H1 (cell line): ENCODE measurements around the gene C7orf57. TPM values are rescaled to one million over a fixed set of nuclear protein-coding genes. Genes with fewer than 3 reads are reported as not detected.

Experiments
- ASH2L ChIP-seq: fragments of 200-600, 300-600 bp; sonication (generic); IDR thresholded peaks from one replicate; pipeline ENCODE4 v1.7.1; 2017; ENCODE audit warnings: low read length
- CBX8 ChIP-seq: fragments of 300-800, 300-1000 bp; sonication (generic); IDR thresholded peaks from 2 replicates; pipeline ENCODE4 v1.7.1; 2016; ENCODE audit warnings: low read depth, low read length, borderline replicate concordance
- CEBPB ChIP-seq: IDR thresholded peaks from 2 replicates; pipeline ENCODE4 v1.6.1; 2012; ENCODE audit warnings: low read depth, low read length
- CREB1 ChIP-seq: IDR thresholded peaks from 2 replicates; pipeline ENCODE4 v1.6.1; 2012; ENCODE audit warnings: inconsistent platforms
- CTBP2 ChIP-seq: IDR thresholded peaks from 2 replicates; pipeline ENCODE4 v1.7.0; 2011; ENCODE audit warnings: borderline replicate concordance, mild to moderate bottlenecking, moderate library complexity, mixed read lengths, low read length; ENCODE audit not compliant: insufficient read depth, insufficient read length
- E2F6 ChIP-seq: IDR thresholded peaks from 2 replicates; pipeline ENCODE4 v1.6.1; 2012; ENCODE audit warnings: inconsistent platforms
- GABPA ChIP-seq: IDR thresholded peaks from 2 replicates; pipeline ENCODE4 v1.6.1; 2011; ENCODE audit warnings: mild to moderate bottlenecking, low read length, moderate library complexity, borderline replicate concordance; ENCODE audit not compliant: insufficient read depth
- JUN ChIP-seq: IDR thresholded peaks from 2 replicates; pipeline ENCODE4 v1.6.1; 2011; ENCODE audit warnings: low read depth, mild to moderate bottlenecking, improper control_type of control experiment, low read length
- KDM1A ChIP-seq: fragments of 200-600, 300-600 bp; sonication (generic); IDR thresholded peaks from 2 replicates; pipeline ENCODE4 v1.7.1; 2016; ENCODE audit warnings: mild to moderate bottlenecking, low read length, borderline replicate concordance
- KDM5A ChIP-seq: fragments of 200-600 bp; IDR thresholded peaks from 2 replicates; pipeline ENCODE4 v1.7.1; 2012; ENCODE audit warnings: mild to moderate bottlenecking, low read length, inconsistent platforms, mixed read lengths
- NANOG ChIP-seq: IDR thresholded peaks from 2 replicates; pipeline ENCODE4 v1.6.1; 2011; ENCODE audit warnings: low read length, low read depth, mild to moderate bottlenecking, inconsistent platforms; ENCODE audit not compliant: insufficient read depth, poor library complexity, severe bottlenecking
- PHF8 ChIP-seq: fragments of 200-600 bp; sonication (generic); conservative IDR thresholded peaks from 2 replicates; pipeline ENCODE4 v1.7.1; 2012; ENCODE audit warnings: low read depth, mild to moderate bottlenecking, inconsistent platforms, low read length, moderate library complexity
- POLR2A ChIP-seq, 2 experiments: IDR thresholded peaks; 1 replicate in 1 of 2; 2 replicates in 1 of 2; pipeline ENCODE4 v1.6.1; 2011; ENCODE audit warnings: low read depth in 2 of 2, low read length in 2 of 2, mild to moderate bottlenecking in 2 of 2; ENCODE audit errors: control extremely low read depth in 1 of 2
- POLR2AphosphoS5 ChIP-seq: IDR thresholded peaks from 2 replicates; pipeline ENCODE4 v1.6.1; 2011; ENCODE audit warnings: low read depth, low read length
- POU5F1 ChIP-seq: IDR thresholded peaks from 2 replicates; pipeline ENCODE4 v1.6.1; 2011; ENCODE audit warnings: low read depth, mild to moderate bottlenecking, low read length, moderate library complexity
- RAD21 ChIP-seq, 2 experiments: IDR thresholded peaks in 1 of 2; conservative IDR thresholded peaks in 1 of 2; 2 replicates each; pipeline ENCODE4 v1.6.1; 2011; ENCODE audit warnings: low read depth in 2 of 2, low read length in 2 of 2, improper control_type of control experiment in 1 of 2, inconsistent platforms in 1 of 2, mild to moderate bottlenecking in 1 of 2, moderate library complexity in 1 of 2
- SP1 ChIP-seq: IDR thresholded peaks from 2 replicates; pipeline ENCODE4 v1.6.1; 2011; ENCODE audit warnings: low read depth, low read length
- SP4 ChIP-seq: IDR thresholded peaks from 2 replicates; pipeline ENCODE4 v1.6.1; 2012; ENCODE audit warnings: low read length, inconsistent platforms
- SRF ChIP-seq: IDR thresholded peaks from 2 replicates; pipeline ENCODE4 v1.6.1; 2011; ENCODE audit warnings: mild to moderate bottlenecking, low read depth, low read length, moderate library complexity
- SUZ12 ChIP-seq: fragments of 200-600 bp; sonication (generic); IDR thresholded peaks from 2 replicates; pipeline ENCODE4 v1.6.1; 2012; ENCODE audit warnings: mild to moderate bottlenecking, inconsistent platforms, low read length, moderate library complexity, mixed read lengths
- TAF1 ChIP-seq: IDR thresholded peaks from 2 replicates; pipeline ENCODE4 v1.6.1; 2011; ENCODE audit warnings: mild to moderate bottlenecking, low read depth, low read length
- TBP ChIP-seq: IDR thresholded peaks from 2 replicates; pipeline ENCODE4 v1.6.1; 2011; ENCODE audit warnings: low read depth, low read length, improper control_type of control experiment
- YY1 ChIP-seq: IDR thresholded peaks from 2 replicates; pipeline ENCODE4 v1.6.1; 2011; ENCODE audit warnings: low read depth, mild to moderate bottlenecking, low read length
- ZNF274 ChIP-seq: IDR thresholded peaks from 2 replicates; pipeline ENCODE4 v1.7.0; 2012; ENCODE audit warnings: low read length, borderline replicate concordance; ENCODE audit errors: extremely low read depth
- polyA plus RNA-seq, 7 experiments: library from polyadenylated mRNA; depleted of rRNA in 3 of 7; stranded (reverse) in 5 of 7; unstranded in 2 of 7; fragments of >200 nt in 5 of 7; fragments of 200-250 nt in 2 of 7; gene quantifications; 1 replicate in 5 of 7; 2 replicates in 1 of 7; 4 replicates in 1 of 7; pipeline versions ENCODE4 v1.2.1 to v1.2.3, GENCODE V29; 2011 to 2013; ENCODE audit warnings: missing spikeins in 2 of 7, mixed read lengths in 2 of 7
- total RNA-seq: library from RNA; stranded (reverse); fragmentation: NEBNext Ultra II Directional; extraction: Animal tissue kit (Norgen Biotek cat#: 25700); gene quantifications from 2 replicates; pipeline ENCODE4 v1.2.1, GENCODE V29; 2021
- TF ChIP-seq, protein P1 (sequence below): IDR thresholded peaks from 2 replicates; pipeline ENCODE4 v1.6.1; 2012; ENCODE audit warnings: inconsistent platforms

The C7orf57 gene
- total and polyA plus RNA-seq, 2 of the 8 experiments (the other 6 are each of a cell fraction or from before 2014, with no cell fraction given): 0.08 to 0.56 TPM

DNA sequence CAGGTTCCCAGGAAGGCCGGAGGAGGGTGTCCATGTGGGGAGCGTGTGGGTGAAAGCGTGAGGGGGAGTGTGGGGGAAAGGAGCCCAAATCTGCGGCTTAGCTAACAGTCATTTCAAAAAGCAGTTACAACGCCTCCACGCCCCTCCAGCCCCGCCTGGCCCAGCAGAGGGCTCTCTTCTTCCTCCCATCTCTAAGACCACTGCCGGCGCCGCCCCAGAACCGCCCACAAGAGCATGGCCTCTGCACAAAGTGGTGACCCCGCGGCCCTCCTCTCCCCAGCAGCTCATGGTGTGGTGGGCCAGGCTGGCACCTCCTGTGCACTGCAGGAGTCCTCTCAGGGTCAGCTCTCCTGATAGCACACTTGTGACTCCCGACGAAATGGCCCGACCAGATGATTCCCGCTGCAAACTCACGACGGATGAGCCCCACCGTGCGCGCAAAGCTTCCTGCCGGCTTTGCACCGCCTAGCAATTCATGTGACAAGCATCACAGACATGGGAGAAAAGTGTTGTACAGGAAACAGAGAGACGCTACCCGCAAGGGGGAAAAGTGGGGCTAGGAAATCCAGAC lies 43.5 kb upstream of the C7orf57 start (continued):
- TF ChIP-seq NANOG: no peak
- TF ChIP-seq PHF8: 0 out of 2 replicates have a peak, but pooled peaks have one; percentile 39
- TF ChIP-seq POU5F1: no peak
- TF ChIP-seq, protein P1, sequence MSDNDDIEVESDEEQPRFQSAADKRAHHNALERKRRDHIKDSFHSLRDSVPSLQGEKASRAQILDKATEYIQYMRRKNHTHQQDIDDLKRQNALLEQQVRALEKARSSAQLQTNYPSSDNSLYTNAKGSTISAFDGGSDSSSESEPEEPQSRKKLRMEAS: peak; percentile 78
- TF ChIP-seq POLR2AphosphoS5: 0 out of 2 replicates have a peak, but pooled peaks have one; percentile 59
- TF ChIP-seq E2F6: peak; percentile 35; the same call in 1 of the 2 replicates
- TF ChIP-seq KDM1A: no peak
- TF ChIP-seq CEBPB: no peak
- TF ChIP-seq RAD21 (IDR thresholded peaks at IDR 0.05 in 1 of 2, conservative IDR thresholded peaks at IDR 0.05 in 1 of 2; ENCODE audit: low read depth in 2 of 2, low read length in 2 of 2): peak; percentile 77 to 83
- TF ChIP-seq GABPA: no peak
- no peak for TF ChIP-seq CREB1
- TF ChIP-seq SUZ12: no peak
- no peak for TF ChIP-seq JUN
- no peak for TF ChIP-seq ZNF274
- TF ChIP-seq SP1: peak; percentile 49; the same call in 1 of the 2 replicates
- TF ChIP-seq SRF: no peak
- peak; percentile 75 for TF ChIP-seq YY1
- TF ChIP-seq TAF1: peak; percentile 59
- TF ChIP-seq CBX8: no peak
- TF ChIP-seq SP4: 0 out of 2 replicates have a peak, but pooled peaks have one; percentile 52
- TF ChIP-seq CTBP2: no peak
- TF ChIP-seq ASH2L: peak; percentile 67
- no peak for TF ChIP-seq KDM5A
- TF ChIP-seq POLR2A (IDR thresholded peaks at IDR 0.05; ENCODE audit: control extremely low read depth in 1 of 2, low read depth in 2 of 2, low read length in 2 of 2): peak in 1 of 2 experiments; percentile 47; a peak in 2 of 3 replicates
- TF ChIP-seq TBP: peak; percentile 52; the same call in 1 of the 2 replicates
